Measurements from ENCODE around the gene SRL. TPM values are rescaled to one million over a fixed set of nuclear protein-coding genes. Genes with fewer than 3 reads are reported as not detected.

The SRL gene
- total RNA-seq (2022; extraction: Qiagen RNA extraction), result 0.01 to 0.06 TPM (median 0.02 TPM) in 4 of 5 replicates, not detected in the other

GRCh38 chr16:4241928-4242283 lies at the start of gene SRL:
SRL (minus strand) TSS chr16:4242080; CDS start chr16:4242067, 13 bp downstream.

Other genes with a start within 250 kb of the SRL start
- gene ADCY9, start 125.6 kb downstream of the SRL start, total RNA-seq (2022; extraction: Qiagen RNA extraction), result 6.4 to 9.2 TPM (median 7.4 TPM) in 5 replicates
- gene TFAP4, start 30.9 kb upstream of the SRL start, total RNA-seq (2022; extraction: Qiagen RNA extraction), result 16.9 to 21.6 TPM (median 19.1 TPM) in 5 replicates
- gene GLIS2, start 74.0 kb upstream of the SRL start, total RNA-seq (2022; extraction: Qiagen RNA extraction), result 22.3 to 35.4 TPM (median 32.7 TPM) in 5 replicates
- 54.4 to 80.6 TPM (median 78.0 TPM) in 5 replicates for gene PAM16, start 109.2 kb upstream of the SRL start, total RNA-seq (2022; extraction: Qiagen RNA extraction)
- 4.2 to 8.5 TPM (median 7.4 TPM) in 5 replicates for gene VASN, start 129.8 kb upstream of the SRL start, total RNA-seq (2022; extraction: Qiagen RNA extraction)
- 10.3 to 19.8 TPM (median 17.0 TPM) in 5 replicates for gene CORO7, start 174.5 kb upstream of the SRL start, total RNA-seq (2022; extraction: Qiagen RNA extraction)
- gene DNAJA3, start 183.8 kb upstream of the SRL start, total RNA-seq (2022; extraction: Qiagen RNA extraction), result 63.6 to 75.3 TPM (median 72.1 TPM) in 5 replicates
- 39.4 to 48.9 TPM (median 46.3 TPM) in 5 replicates for gene NMRAL1, start 232.5 kb upstream of the SRL start, total RNA-seq (2022; extraction: Qiagen RNA extraction)
- 54.2 to 61.9 TPM (median 58.0 TPM) in 5 replicates for gene HMOX2, start 234.3 kb upstream of the SRL start, total RNA-seq (2022; extraction: Qiagen RNA extraction)

Measured in A549 treated with CORT108297 at 1 μM for 4 hours (cell line).